Activated T-cell treated with anti-CD3 and anti-CD28 coated beads, Interleukin-2, amount 50 U/mL, for 72 hours (primary cell): ENCODE measurements around the gene PCSK7. TPM values are rescaled to one million over a fixed set of nuclear protein-coding genes. Genes with fewer than 3 reads are reported as not detected.
A peak's percentile ranks its signal among the peaks of the same experiment; 100 is the strongest.
"Not testable (repeated sequence)": the region's sequence is repeated elsewhere in the genome, so short reads cannot be mapped to it uniquely, and the experiment has no call there.

Experiments
- ATAC-seq, 2 donors: fragments of 150-1000 bp; cut with Tn5 transposase; replicated peaks in 1 of 2; 2 replicates each; pipeline ENCODE4 v1.10.0; 2021; ENCODE audit warnings: moderate library complexity in 2 of 2, mild to moderate bottlenecking in 1 of 2
- DNase-seq, 2 donors: peaks; one replicate each; pipeline ENCODE4 v3.0.0; 2021 to 2022; ENCODE audit warnings: mixed read lengths in 1 of 2
- H3K27ac Mint-ChIP-seq: one replicate; pipeline ENCODE4 v1.8.0; 2022; ENCODE audit warnings: mild to moderate bottlenecking, moderate library complexity, mixed read lengths
- H3K27me3 Mint-ChIP-seq: one replicate; pipeline ENCODE4 v1.8.0; 2022; ENCODE audit warnings: low read depth, mixed read lengths
- H3K36me3 Mint-ChIP-seq, 2 donors: one replicate each; pipeline ENCODE4 v1.8.0; 2022; ENCODE audit warnings: mixed read lengths in 2 of 2, mild to moderate bottlenecking in 1 of 2; ENCODE audit not compliant: insufficient read depth in 2 of 2
- H3K4me1 Mint-ChIP-seq: one replicate; pipeline ENCODE4 v1.8.0; 2022; ENCODE audit warnings: low read depth, mixed read lengths
- H3K4me3 Mint-ChIP-seq, 2 donors: one replicate each; pipeline ENCODE4 v1.8.0; 2022; ENCODE audit warnings: mild to moderate bottlenecking in 2 of 2, mixed read lengths in 2 of 2, moderate library complexity in 2 of 2
- H3K9me3 Mint-ChIP-seq, 2 donors: one replicate each; pipeline ENCODE4 v1.8.0; 2022; ENCODE audit warnings: mixed read lengths in 2 of 2
- total RNA-seq, 2 donors: library from RNA; stranded (reverse); gene quantifications; one replicate each; pipeline ENCODE4 v1.2.3, GENCODE V29; 2022

PCSK7 gene, protein sequence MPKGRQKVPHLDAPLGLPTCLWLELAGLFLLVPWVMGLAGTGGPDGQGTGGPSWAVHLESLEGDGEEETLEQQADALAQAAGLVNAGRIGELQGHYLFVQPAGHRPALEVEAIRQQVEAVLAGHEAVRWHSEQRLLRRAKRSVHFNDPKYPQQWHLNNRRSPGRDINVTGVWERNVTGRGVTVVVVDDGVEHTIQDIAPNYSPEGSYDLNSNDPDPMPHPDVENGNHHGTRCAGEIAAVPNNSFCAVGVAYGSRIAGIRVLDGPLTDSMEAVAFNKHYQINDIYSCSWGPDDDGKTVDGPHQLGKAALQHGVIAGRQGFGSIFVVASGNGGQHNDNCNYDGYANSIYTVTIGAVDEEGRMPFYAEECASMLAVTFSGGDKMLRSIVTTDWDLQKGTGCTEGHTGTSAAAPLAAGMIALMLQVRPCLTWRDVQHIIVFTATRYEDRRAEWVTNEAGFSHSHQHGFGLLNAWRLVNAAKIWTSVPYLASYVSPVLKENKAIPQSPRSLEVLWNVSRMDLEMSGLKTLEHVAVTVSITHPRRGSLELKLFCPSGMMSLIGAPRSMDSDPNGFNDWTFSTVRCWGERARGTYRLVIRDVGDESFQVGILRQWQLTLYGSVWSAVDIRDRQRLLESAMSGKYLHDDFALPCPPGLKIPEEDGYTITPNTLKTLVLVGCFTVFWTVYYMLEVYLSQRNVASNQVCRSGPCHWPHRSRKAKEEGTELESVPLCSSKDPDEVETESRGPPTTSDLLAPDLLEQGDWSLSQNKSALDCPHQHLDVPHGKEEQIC
- 100 to 1,000 TPM; 139 to 147 TPM for total RNA-seq

DNA sequence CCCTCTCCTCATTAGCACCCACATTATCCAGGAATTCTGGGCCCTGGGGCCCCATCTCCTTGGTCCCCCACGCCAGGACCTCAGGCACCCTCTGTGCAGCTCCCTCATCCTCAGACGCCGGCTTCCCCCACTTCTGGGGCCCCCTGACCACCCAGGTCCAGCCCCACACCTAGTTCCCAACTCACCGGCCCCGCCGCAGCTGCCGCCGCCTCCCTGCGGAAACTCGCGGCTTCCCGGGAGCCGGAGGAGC lies at the start of gene PCSK7:
PCSK7 (minus strand) TSS at position 232 of the 250 bp plus-strand sequence. CDS start 2,229 bp downstream, outside the sequence.
- H3K9me3 Mint-ChIP-seq, result no peaks in the 10 kb centered on the region

DNA sequence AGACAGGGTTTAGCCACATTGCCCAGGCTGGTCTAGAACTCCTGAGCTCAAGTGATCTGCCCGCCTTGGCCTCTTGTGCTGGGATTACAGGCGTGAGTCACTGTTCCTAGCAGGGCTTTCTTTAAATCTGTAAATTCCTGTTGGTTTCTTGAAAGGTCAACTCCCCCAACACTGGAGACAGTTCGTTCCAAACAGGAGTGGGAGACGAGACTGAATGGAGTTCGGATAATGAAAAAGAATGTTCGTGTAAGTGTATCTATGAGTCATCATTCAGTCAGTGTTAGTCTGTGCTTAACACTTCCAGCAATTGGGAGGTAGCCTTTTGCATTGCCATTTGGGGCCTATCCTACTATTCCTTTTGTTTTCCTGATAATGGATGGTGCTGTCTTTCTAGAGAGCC lies 49.3 kb upstream of the PCSK7 start:
- H3K36me3 Mint-ChIP-seq, result peaks cover 0 to 7% of the 10 kb centered on the region in 2 donors
- H3K27ac Mint-ChIP-seq, result peak overlapping the region; percentile 21
- no peaks in the 10 kb centered on the region for H3K27me3 Mint-ChIP-seq
- no peak for ATAC-seq
- H3K9me3 Mint-ChIP-seq, result no peaks in the 10 kb centered on the region
- H3K4me3 Mint-ChIP-seq, result no peak overlapping the region
- DNase-seq, result no peak
- peaks cover 11% of the 10 kb centered on the region for H3K4me1 Mint-ChIP-seq

More for the DNA sequence above, at the start of gene PCSK7:
- ATAC-seq, result no peak
- Mint-ChIP-seq H3K4me1 (peaks cover 52% of the 10 kb centered on the region), H3K4me3 (peak within 1 kb of the TSS; percentile 89 to 95), H3K27ac (peak within 1 kb of the TSS; percentile 95), H3K27me3 (no peaks in the 10 kb centered on the region), H3K36me3 (peaks cover 16 to 31% of the 10 kb centered on the region in 2 donors)
- peak in 1 of 2 donors; percentile 83 for DNase-seq

DNA sequence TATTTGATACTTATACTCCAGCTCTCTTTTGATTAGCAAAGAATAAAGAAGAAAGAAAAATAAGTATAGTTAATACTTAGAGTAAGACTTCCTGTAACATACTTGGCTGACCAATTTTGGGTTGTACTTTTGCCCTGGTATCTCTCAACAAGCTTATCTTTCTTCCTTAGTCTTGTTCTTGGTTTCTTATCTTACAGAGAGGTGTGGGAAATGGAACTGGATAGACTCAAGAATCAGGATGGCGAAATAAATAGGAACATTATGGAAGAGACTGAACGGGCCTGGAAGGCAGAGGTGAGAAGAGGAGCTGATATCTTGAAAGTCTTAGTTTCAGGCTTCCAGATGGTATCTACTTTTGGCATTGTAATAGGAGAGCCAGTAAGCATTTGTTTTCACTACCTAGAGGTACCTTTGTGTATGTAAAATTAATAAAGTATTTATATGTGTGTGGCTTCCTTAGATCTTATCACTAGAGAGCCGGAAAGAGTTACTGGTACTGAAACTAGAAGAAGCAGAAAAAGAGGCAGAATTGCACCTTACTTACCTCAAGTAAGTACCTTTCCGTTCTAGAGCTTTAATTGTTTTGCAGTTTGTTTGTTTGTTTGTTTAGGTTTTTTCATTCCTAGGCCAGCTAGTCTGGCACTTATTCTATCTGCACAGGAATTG lies 48.0 kb upstream of the PCSK7 start:
- peaks cover 16% of the 10 kb centered on the region for H3K4me1 Mint-ChIP-seq
- H3K27me3 Mint-ChIP-seq, result no peaks in the 10 kb centered on the region
- peak overlapping the region; percentile 56 for H3K27ac Mint-ChIP-seq
- no peaks in the 10 kb centered on the region for H3K9me3 Mint-ChIP-seq
- H3K36me3 Mint-ChIP-seq, result peaks cover 0 to 11% of the 10 kb centered on the region in 2 donors
- DNase-seq (no peak), ATAC-seq (peak in 1 of 2 donors; percentile 58)
- peak overlapping the region in 1 of 2 donors; percentile 52 for H3K4me3 Mint-ChIP-seq

DNA sequence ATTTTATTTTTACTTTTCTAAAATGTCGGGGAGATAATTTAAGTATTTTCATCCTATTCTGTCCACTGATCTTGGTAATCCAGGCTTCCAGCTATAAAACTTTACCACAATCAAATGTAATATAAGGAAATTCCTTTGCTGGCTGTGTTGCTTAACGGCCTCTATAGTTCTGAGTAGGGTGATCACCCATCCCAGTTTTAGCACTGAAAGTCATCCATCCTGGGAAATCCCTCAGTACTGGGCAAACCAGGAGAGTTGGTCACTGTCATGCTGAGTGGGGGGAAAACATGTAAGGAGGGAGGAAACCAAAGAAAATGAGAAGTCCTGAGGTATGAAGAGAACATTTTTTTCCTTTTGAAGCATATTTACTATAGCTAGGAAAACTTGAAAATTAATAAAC lies 46.5 kb upstream of the PCSK7 start:
- DNase-seq (no peak), ATAC-seq (no peak)
- Mint-ChIP-seq H3K4me1 (peaks cover 16% of the 10 kb centered on the region), H3K27ac (no peak overlapping the region), H3K4me3 (no peak overlapping the region), H3K27me3 (no peaks in the 10 kb centered on the region), H3K36me3 (peaks cover 0 to 15% of the 10 kb centered on the region in 2 donors), H3K9me3 (no peaks in the 10 kb centered on the region)

DNA sequence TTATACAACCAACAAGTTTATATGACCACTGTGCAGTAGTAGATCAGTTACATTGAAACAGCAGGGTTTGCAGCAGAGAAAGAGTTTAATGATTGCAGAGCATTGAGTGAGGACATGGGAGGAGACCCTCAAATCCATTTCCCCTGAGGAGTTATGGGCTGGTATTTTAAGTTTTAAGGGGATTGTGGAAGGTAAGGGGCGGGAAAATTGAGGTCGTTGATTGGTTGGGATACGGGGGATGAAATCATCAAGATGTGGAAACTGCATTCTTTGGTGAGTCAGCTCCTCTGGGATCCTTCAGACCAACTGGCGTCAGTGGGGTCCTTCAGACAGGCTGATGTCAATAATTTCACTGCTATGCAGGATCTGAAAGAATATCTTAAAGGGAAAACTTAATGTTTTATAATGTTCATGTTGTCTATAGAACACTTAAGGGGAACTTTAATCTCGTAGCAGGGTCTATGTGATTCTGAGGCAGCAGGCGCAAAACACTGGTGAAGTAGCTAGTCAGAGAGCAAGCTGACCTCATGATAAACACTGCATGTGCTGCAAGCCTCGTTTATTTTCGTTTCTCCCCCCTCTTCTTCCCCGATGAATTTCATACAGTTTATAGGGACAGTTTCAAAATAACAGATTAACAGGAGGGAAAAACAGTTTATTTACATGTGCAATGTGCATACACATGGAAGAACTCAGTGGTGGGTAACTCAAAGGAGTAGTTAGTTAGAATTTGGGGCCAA lies 41.8 kb upstream of the PCSK7 start:
- Mint-ChIP-seq H3K36me3 (peaks cover 2 to 11% of the 10 kb centered on the region in 2 donors), H3K4me3 (no peak overlapping the region), H3K4me1 (peaks cover 5% of the 10 kb centered on the region), H3K27me3 (no peaks in the 10 kb centered on the region), H3K9me3 (peaks cover 0 to 1% of the 10 kb centered on the region in 2 donors), H3K27ac (no peak overlapping the region)
- no peak for ATAC-seq
- no peak for DNase-seq

DNA sequence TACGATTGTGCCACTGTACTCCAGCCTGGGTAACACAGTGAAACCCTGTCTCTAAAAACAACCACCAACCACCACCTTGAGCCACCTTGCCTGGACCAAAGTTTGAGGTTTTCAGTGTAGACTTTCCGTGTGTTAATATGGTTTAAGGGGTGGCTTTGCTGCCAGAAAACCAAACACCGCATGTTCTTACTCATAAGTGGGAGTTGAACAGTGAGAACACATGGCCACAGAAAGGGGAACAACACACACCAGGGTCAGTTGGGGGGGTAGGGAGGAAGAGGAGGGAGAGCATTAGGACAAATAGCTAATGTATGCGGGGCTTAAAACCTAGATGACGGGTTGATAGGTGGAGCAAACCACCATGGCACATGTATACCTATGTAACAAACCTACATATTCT lies 40.3 kb upstream of the PCSK7 start:
- H3K36me3 Mint-ChIP-seq, result peaks cover 2 to 11% of the 10 kb centered on the region in 2 donors
- DNase-seq, H3K27me3 Mint-ChIP-seq, H3K4me3 Mint-ChIP-seq, ATAC-seq, H3K9me3 Mint-ChIP-seq, H3K27ac Mint-ChIP-seq, H3K4me1 Mint-ChIP-seq: not testable (repeated sequence)

DNA sequence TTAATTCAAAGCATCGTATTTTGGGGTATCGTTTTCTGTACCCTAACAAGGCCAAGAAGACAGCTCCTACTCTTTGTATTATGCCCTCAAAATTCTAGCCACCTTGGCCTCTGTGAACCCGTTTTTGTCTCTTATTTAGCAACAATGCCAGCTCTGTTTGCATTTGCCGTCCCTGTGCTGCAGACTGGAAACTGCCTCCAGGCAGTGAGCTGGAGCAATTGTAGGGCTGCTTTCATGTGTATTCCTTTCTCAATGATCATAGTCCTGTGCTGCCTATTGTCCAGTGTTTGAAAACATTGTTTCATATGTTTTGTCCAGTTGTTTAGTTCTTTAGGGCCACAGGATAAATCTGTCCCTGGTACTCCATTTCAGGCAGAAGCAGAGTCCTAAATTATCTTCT lies 39.3 kb upstream of the PCSK7 start:
- H3K27me3 Mint-ChIP-seq, result no peaks in the 10 kb centered on the region
- H3K4me3 Mint-ChIP-seq, result no peak overlapping the region
- no peak for DNase-seq
- peaks cover 0 to 1% of the 10 kb centered on the region in 2 donors for H3K9me3 Mint-ChIP-seq
- no peak for ATAC-seq
- H3K4me1 Mint-ChIP-seq, result peaks cover 5% of the 10 kb centered on the region
- peaks cover 3 to 11% of the 10 kb centered on the region in 2 donors for H3K36me3 Mint-ChIP-seq
- no peak overlapping the region for H3K27ac Mint-ChIP-seq

DNA sequence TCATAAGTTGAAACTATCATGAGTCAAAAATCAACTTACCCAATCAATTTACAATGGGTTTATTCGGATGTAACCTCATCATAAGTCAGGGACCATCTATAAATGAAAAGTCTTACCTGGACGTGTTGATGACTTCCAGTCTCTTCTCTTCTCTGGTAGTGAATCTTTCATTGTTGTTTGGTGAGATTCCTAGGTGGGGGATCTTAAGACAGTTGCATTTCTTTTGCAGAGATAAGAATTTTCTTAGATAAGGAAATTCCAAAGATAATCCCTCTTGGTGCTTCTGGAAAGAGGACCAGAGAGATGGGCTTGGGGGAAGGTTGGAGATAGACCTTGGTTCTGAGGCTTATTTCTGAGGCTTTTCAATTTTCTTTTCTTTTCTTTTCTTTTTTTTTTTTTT lies 38.0 kb upstream of the PCSK7 start:
- H3K9me3 Mint-ChIP-seq, result peaks cover 0 to 1% of the 10 kb centered on the region in 2 donors
- H3K4me1 Mint-ChIP-seq, result no peaks in the 10 kb centered on the region
- ATAC-seq (no peak), DNase-seq (no peak)
- no peak overlapping the region for H3K4me3 Mint-ChIP-seq
- peaks cover 3 to 7% of the 10 kb centered on the region in 2 donors for H3K36me3 Mint-ChIP-seq
- no peak overlapping the region for H3K27ac Mint-ChIP-seq
- no peaks in the 10 kb centered on the region for H3K27me3 Mint-ChIP-seq

DNA sequence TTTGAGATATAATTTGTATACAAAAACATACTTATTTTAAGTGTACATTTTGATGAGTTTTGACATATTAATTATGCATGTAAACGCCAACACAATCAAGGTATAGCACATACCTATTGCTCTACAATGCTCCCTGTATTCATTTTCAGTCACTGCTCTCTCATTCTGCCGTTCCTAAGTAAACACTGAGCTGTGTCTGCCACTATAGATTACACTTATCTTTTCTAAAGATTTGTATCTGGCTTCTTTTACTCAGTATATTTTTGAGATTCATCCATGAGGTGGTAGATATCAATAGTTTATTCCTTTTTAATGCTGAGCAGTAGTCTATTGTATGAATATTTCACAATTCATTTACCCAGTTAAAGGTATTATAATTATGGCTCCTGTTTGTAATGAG lies 33.9 kb upstream of the PCSK7 start:
- H3K36me3 Mint-ChIP-seq, result peaks cover 1 to 4% of the 10 kb centered on the region in 2 donors
- no peaks in the 10 kb centered on the region for H3K27me3 Mint-ChIP-seq
- no peak overlapping the region for H3K4me3 Mint-ChIP-seq
- ATAC-seq (no peak), DNase-seq (no peak)
- no peaks in the 10 kb centered on the region for H3K9me3 Mint-ChIP-seq
- no peaks in the 10 kb centered on the region for H3K4me1 Mint-ChIP-seq
- no peak overlapping the region for H3K27ac Mint-ChIP-seq

DNA sequence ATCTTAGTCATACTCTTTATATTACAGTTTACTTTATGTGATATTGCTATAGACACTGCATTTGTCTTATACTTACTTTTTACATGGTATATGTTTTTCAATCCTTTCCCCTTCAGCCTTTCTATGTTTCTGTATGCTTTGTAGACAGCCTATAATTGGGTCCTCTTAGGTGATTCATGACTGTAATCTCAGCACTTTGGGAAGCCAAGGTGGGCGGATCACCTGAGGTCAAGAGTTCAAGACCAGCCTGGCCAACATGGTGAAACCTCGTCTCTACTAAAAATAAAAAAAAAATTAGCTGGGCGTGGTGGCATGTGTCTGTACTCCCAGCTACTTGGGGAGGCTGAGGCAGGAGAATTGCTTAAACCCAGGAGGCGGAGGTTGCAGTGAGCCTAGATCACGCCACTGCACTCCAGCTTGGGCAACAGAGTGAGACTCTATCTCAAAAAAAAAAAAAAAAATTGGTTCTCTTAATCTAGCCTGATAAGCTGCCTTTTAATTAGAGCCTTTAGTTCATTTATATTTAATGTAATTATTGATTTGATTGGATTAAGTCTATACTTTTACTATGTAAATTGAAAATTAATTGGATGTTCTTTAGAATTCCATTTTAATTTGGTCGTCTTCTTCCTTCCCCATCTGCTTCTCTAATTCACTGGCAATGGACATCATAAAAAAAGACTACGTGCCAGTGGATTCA lies 32.9 kb upstream of the PCSK7 start:
- H3K36me3 Mint-ChIP-seq, H3K27ac Mint-ChIP-seq, H3K27me3 Mint-ChIP-seq, H3K9me3 Mint-ChIP-seq, H3K4me1 Mint-ChIP-seq, ATAC-seq, H3K4me3 Mint-ChIP-seq, DNase-seq: not testable (repeated sequence)

DNA sequence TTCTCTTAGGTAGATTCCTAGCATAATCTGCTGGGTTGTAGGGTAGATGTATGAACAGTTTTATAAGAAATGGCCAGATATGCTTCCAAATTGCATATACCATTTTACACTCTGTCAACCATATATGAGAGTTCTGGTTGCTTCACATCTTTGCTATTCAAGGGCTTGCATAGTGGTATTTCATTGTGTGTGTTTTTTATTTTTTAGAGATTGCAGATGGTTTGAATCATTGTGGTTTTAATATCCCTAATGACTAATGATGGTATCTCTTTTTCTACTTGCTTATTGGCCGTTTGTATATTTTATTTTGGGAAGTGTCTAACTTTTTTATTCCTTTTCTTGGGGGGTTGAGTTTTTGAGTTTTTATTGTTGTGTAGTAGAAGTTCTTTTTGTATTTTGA lies 27.5 kb upstream of the PCSK7 start:
- peaks cover 0 to 8% of the 10 kb centered on the region in 2 donors for H3K36me3 Mint-ChIP-seq
- H3K4me1 Mint-ChIP-seq, result peaks cover 5% of the 10 kb centered on the region
- no peaks in the 10 kb centered on the region for H3K9me3 Mint-ChIP-seq
- no peak overlapping the region for H3K27ac Mint-ChIP-seq
- H3K27me3 Mint-ChIP-seq, result no peaks in the 10 kb centered on the region
- ATAC-seq, result no peak
- DNase-seq, result no peak
- no peak overlapping the region for H3K4me3 Mint-ChIP-seq

DNA sequence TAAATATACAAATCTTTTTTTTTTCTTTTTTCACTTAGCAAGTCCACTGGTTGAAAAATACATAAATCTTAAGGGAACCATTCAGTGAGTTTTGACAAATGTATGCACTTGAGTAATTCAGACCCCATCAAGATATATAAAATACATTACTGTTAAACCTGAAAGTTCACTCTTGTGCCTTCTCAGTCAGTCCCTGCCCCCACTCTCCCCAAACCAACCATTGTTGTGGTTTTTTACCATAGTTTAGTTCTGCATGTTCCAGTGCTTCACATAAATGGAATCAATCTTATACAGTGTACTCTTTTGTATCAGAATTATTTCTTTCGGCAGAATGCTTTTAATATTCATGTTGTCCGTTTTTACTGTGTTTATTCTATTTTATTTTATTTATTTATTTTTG lies 26.7 kb upstream of the PCSK7 start:
- H3K27me3 Mint-ChIP-seq, result no peaks in the 10 kb centered on the region
- DNase-seq, result no peak
- no peak overlapping the region for H3K27ac Mint-ChIP-seq
- H3K36me3 Mint-ChIP-seq, result peaks cover 0 to 10% of the 10 kb centered on the region in 2 donors
- ATAC-seq, result no peak
- H3K4me3 Mint-ChIP-seq, result no peak overlapping the region
- H3K9me3 Mint-ChIP-seq, result no peaks in the 10 kb centered on the region
- H3K4me1 Mint-ChIP-seq, result peaks cover 5% of the 10 kb centered on the region
